GM19463 (cell line): Measurements from ENCODE around the gene GSTM4.
A peak's percentile ranks its signal among the peaks of the same experiment; 100 is the strongest.
"Not testable (repeated sequence)": the region's sequence is repeated elsewhere in the genome, so short reads cannot be mapped to it uniquely, and the experiment has no call there.

Experiments
- ATAC-seq: cut with Tn5 transposase; IDR thresholded peaks from one replicate; pipeline ENCODE4 v1.9.1; 2021; ENCODE audit warnings: mild to moderate bottlenecking, moderate library complexity; ENCODE audit not compliant: unreplicated experiment

Gene GSTM4

DNA sequence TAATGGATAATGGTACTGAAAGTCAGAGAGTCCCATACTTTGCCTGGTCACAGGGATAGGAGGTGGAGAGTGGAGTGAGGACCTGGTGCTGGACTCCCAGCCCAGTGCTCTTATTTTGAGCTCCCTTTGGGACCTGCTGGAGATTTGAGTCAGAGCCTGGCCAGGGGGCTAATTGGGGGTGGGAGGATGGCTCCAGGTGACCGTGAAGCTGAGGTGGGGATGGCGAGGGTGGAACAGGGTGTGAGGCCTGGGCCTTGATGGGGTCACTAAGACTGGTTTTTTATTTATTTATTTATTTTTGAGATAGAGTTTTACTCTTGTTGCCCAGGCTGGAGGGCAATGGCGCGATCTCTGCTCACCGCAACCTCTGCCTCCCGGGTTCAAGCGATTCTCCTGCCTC, 18.5 kb upstream of the GSTM4 start:
- no peak for ATAC-seq

- ATAC-seq = no peak
Measured at GRCh38 chr1:109639063-109639840, 16.6 kb upstream of the GSTM4 start.

DNA sequence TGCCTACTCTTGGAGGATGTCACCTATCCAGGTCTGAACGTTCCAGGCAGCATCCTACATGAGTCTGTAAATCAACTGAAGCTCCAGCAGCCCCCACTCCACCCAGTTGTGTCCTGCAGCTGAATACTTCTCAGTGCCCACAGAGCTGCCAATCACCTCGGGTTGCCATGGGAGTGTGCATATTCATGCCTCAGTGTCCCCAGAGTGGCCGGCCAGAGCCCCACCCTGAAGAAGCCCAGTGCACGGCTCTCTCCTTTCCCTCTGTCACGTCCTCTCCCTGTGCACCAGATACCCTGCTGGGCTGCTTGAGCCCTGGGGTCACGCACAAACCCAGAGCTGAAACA, 16.1 kb upstream of the GSTM4 start:
- no peak for ATAC-seq

DNA sequence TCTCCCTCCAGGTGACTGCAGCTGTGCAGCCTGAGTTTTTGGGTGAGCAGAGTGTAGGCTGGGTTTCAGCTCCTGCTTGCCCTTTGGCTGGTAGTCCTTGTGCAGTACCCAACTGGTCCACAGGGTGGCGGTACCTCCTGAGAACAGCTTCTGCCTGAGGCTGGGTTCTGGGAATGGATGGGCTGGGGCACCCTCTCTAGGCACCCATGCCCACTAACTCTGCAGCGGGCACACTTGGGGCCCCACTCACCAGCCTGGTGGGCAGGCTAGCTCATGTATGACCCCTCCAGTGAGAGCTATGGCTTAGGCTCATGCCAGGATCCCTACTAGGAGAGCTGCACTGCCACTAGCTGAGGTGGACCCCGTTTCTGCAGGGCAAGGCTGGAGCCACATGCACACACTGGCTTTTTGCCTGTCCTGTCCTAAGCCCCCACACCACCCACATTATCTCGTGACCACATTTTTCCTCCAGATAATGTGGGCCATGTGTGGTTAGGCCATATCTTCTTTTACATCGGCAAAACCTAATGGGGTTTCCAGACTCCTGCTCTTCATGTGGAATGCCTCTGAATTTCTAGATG, 15.5 kb upstream of the GSTM4 start:
- no peak for ATAC-seq

- ATAC-seq = no peak
Measured at GRCh38 chr1:109641078-109641740, 14.7 kb upstream of the GSTM4 start.

DNA sequence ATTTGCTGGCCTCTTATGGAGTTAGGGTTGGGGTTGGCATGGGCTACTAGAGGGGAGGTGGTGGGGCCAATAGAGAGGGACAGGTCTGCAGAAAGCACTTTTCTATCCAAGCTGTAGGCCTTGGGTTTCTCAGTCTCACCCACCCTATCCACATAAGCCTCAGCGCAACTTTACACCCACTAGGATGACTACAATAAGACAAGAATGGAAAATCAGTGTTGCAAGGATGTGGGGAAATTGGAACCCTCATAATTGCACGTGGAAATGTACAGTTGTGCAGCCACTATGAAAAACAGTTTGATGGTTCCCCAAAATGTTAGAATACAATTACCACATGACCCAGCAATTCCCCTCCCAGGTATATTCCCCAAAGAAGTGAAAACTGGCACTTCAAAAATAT, 14.0 kb upstream of the GSTM4 start:
- no peak for ATAC-seq

DNA sequence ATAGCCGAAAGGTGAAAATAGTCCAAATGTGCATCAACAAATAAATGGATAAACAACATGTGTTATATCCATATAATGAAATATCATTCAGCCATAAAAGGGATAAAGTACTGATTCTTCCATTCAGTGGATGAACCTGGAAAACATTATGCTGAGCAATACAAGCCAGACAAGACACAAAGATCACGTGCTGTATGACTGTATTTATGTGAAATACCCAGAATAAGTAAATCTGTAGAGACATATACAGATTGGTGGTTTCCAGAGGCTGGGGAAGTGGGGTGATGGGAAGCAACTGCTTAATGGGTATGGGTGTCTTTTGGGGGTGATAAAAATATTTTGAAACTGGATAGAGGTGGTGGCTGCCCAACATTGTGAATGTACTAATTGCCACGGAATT, 13.3 kb upstream of the GSTM4 start:
- no peak for ATAC-seq

GRCh38 chr1:109643385-109644230, 12.3 kb upstream of the GSTM4 start:
- peak; percentile 91 for ATAC-seq

- no peak for ATAC-seq
Measured at GRCh38 chr1:109644670-109645069, 11.2 kb upstream of the GSTM4 start.

- ATAC-seq = no peak
Measured at GRCh38 chr1:109649491-109649914, 6.4 kb upstream of the GSTM4 start.

DNA sequence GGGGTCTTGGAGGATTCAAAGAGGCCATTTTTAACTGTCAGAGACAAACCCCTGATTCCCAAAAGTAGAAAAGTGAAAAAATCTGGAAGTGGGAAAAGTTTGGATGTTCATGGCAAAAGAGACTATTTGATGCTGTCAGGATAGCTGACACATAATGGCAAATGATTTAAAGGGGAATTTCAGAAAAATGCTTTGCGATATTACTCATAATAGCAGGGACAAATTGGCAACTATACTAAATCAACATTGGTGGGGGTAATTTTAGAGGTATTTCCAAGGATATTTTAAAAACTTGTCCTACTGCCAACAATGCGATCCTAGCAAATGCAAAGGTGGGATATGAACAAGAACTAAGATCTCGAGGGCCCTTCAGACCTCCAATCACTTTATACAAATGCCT, 5.3 kb upstream of the GSTM4 start:
- no peak for ATAC-seq

GRCh38 chr1:109652402-109652801, 3.5 kb upstream of the GSTM4 start:
- no peak for ATAC-seq

- no peak for ATAC-seq
Measured at GRCh38 chr1:109653306-109653705, 2.6 kb upstream of the GSTM4 start.

DNA sequence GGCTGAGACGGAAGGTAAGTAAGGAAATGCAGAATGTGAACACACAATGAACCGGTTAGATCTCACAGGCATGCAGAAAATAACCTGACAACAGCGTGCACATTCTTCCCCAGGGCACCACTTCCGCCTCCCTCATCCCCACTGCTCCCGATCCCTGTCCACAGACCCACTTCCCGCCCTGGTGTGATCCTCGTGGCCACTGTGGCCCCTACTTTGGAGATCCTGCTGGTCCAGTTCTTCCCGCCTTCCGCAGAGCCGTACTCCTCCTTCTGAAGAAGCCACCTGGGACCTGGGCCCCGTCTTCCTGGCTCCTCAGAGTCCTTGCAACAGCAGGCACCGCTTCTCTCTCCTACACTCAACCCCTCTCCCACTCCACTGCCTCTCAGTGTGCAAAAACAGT, 1.4 kb upstream of the GSTM4 start:
- no peak for ATAC-seq

- ATAC-seq = no peak
Measured at GRCh38 chr1:109657395-109657794, 1.5 kb downstream of the GSTM4 start.

- no peak for ATAC-seq
Measured at GRCh38 chr1:109657970-109658369, 2.1 kb downstream of the GSTM4 start.

GRCh38 chr1:109658533-109659042, 2.7 kb downstream of the GSTM4 start:
- ATAC-seq = no peak

DNA sequence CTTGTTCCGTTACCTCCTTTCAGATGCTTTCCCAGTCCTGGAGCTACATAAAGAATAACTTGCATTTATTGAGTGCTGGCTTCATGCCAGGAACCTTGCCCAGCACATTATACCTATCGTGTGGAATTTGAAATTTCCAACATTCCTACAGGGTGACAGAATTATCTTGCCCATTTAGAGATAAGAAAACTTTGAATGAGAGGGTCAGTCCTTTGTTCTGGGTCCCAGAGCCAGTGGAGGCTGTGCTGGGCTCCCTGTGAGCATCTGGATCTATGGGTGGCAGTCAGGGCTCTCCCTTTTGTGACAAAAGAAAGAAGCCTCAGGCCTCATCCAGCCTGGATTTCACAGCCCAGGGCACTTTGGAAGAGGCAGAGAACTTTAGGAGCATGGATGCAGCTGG, 3.2 kb downstream of the GSTM4 start:
- no peak for ATAC-seq

- no peak for ATAC-seq
Measured at GRCh38 chr1:109659997-109660690, 4.2 kb downstream of the GSTM4 start.

- not testable (repeated sequence) for ATAC-seq
Measured at GRCh38 chr1:109660691-109661026, 4.8 kb downstream of the GSTM4 start.

DNA sequence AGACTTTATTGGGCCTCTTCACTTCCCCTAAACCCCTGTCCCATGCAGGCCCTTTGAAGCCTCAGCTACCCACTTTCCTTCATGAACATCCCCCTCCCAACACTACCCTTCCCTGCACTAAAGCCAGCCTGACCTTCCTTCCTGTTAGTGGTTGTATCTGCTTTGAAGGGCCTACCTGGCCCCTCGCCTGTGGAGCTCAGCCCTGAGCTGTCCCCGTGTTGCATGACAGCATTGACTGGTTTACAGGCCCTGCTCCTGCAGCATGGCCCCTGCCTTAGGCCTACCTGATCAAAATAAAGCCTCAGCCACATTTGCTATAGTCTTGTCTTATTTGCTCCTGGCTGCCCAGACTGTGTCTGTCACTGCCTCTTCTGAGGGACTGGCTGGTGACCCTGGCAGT, 5.5 kb downstream of the GSTM4 start:
- ATAC-seq = no peak
